Effector CD4-positive, alpha-beta T cell (primary cell): ENCODE measurements around the gene PHF10.

ENCODE experiments used
- DNase-seq: peaks from one replicate; pipeline ENCODE4 v3.0.0-alpha.2; 2020

The PHF10 gene

GRCh38 chr6:169671563-169671962, 52.7 kb downstream of the PHF10 start:
- DNase-seq, result no peak

GRCh38 chr6:169669889-169670288, 54.4 kb downstream of the PHF10 start:
- no peak for DNase-seq

- DNase-seq, result no peak
Measured at GRCh38 chr6:169669147-169669546, 55.2 kb downstream of the PHF10 start.

- no peak for DNase-seq
Measured at GRCh38 chr6:169668203-169668847, 56.0 kb downstream of the PHF10 start.

- DNase-seq, result no peak
Measured at GRCh38 chr6:169667716-169668115, 56.6 kb downstream of the PHF10 start.

- no peak for DNase-seq
Measured at GRCh38 chr6:169666441-169666840, 57.9 kb downstream of the PHF10 start.

GRCh38 chr6:169665289-169665688, 59.0 kb downstream of the PHF10 start:
- no peak for DNase-seq

GRCh38 chr6:169664227-169664626, 60.1 kb downstream of the PHF10 start:
- DNase-seq, result no peak

- DNase-seq, result no peak
Measured at GRCh38 chr6:169663468-169663867, 60.8 kb downstream of the PHF10 start.

GRCh38 chr6:169661391-169661756, 62.9 kb downstream of the PHF10 start:
- no peak for DNase-seq

- no peak for DNase-seq
Measured at GRCh38 chr6:169660751-169661390, 63.4 kb downstream of the PHF10 start.

GRCh38 chr6:169659820-169660610, 64.3 kb downstream of the PHF10 start:
- no peak for DNase-seq

GRCh38 chr6:169657284-169657610, 67.1 kb downstream of the PHF10 start:
- DNase-seq, result no peak

- no peak for DNase-seq
Measured at GRCh38 chr6:169656546-169657283, 67.6 kb downstream of the PHF10 start.

GRCh38 chr6:169654598-169655391, 69.5 kb downstream of the PHF10 start:
- peak; percentile 55 for DNase-seq
